GM12878 (cell line): ENCODE measurements around the gene SEC23IP. TPM values are rescaled to one million over a fixed set of nuclear protein-coding genes. Genes with fewer than 3 reads are reported as not detected.
A peak's percentile ranks its signal among the peaks of the same experiment; 100 is the strongest.

ENCODE experiments used
- ASH2L ChIP-seq: fragments of 300-600, 200-600 bp; sonication (generic); IDR thresholded peaks from 2 replicates; pipeline ENCODE4 v1.6.1; 2017; ENCODE audit warnings: low read depth, mild to moderate bottlenecking, borderline replicate concordance
- BCL11A ChIP-seq: IDR thresholded peaks from 2 replicates; pipeline ENCODE4 v1.6.1; 2011; ENCODE audit warnings: low read depth, low read length
- EP300 ChIP-seq, 2 experiments: fragments of 150-350 bp in 1 of 2; IDR thresholded peaks; 2 replicates each; pipeline ENCODE4 v1.6.1; 2011 to 2012; ENCODE audit warnings: low read depth in 2 of 2, low read length in 2 of 2, borderline replicate concordance in 1 of 2, improper control_type of control experiment in 1 of 2, inconsistent platforms in 1 of 2; ENCODE audit not compliant: control insufficient read depth in 1 of 2
- EZH2 ChIP-seq: IDR thresholded peaks from 2 replicates; pipeline ENCODE4 v1.6.1; 2012; ENCODE audit warnings: low read depth, mild to moderate bottlenecking, control low read depth, inconsistent platforms, low read length, borderline replicate concordance; ENCODE audit not compliant: control insufficient read depth
- HDAC2 ChIP-seq: fragments of 200-600 bp; sonication (generic); IDR thresholded peaks from 2 replicates; pipeline ENCODE4 v1.6.1; 2017
- HDGF ChIP-seq: fragments of 450-650 bp; IDR thresholded peaks from 2 replicates; pipeline ENCODE4 v1.6.1; 2016; ENCODE audit warnings: antibody characterized with exemption
- IKZF1 ChIP-seq: fragments of 450-650 bp; conservative IDR thresholded peaks from 2 replicates; pipeline ENCODE4 v1.6.1; 2017; ENCODE audit warnings: antibody characterized with exemption, mild to moderate bottlenecking
- KDM1A ChIP-seq: fragments of 200-600 bp; sonication (generic); IDR thresholded peaks from 2 replicates; pipeline ENCODE4 v1.6.1; 2016; ENCODE audit warnings: borderline replicate concordance
- MLLT1 ChIP-seq: fragments of 450-650 bp; IDR thresholded peaks from 2 replicates; pipeline ENCODE4 v1.6.1; 2016; ENCODE audit warnings: mild to moderate bottlenecking
- NBN ChIP-seq: fragments of 450-650 bp; IDR thresholded peaks from 2 replicates; pipeline ENCODE4 v1.6.1; 2016
- RAD51 ChIP-seq: fragments of 450-650 bp; IDR thresholded peaks from 2 replicates; pipeline ENCODE4 v1.6.1; 2016; ENCODE audit warnings: moderate library complexity, mild to moderate bottlenecking, inconsistent platforms
- RBBP5 ChIP-seq: fragments of 200-600 bp; sonication (generic); conservative IDR thresholded peaks from 2 replicates; pipeline ENCODE4 v1.6.1; 2016
- RCOR1 ChIP-seq: conservative IDR thresholded peaks from 2 replicates; pipeline ENCODE4 v1.6.1; 2012; ENCODE audit warnings: low read depth, low read length, improper control_type of control experiment
- RELA ChIP-seq: fragments of 450-650 bp; IDR thresholded peaks from 2 replicates; pipeline ENCODE4 v1.8.0; 2014; ENCODE audit warnings: borderline replicate concordance; ENCODE audit not compliant: partially characterized antibody
- RELB ChIP-seq: fragments of 450-650 bp; IDR thresholded peaks from 2 replicates; pipeline ENCODE4 v1.6.1; 2017; ENCODE audit warnings: low read depth, mild to moderate bottlenecking, moderate library complexity
- SIX5 ChIP-seq: IDR thresholded peaks from 2 replicates; pipeline ENCODE4 v1.6.1; 2011; ENCODE audit warnings: mild to moderate bottlenecking, low read depth, low read length, moderate library complexity; ENCODE audit not compliant: severe bottlenecking
- SRF ChIP-seq, 2 experiments: IDR thresholded peaks; 2 replicates each; pipeline ENCODE4 v1.6.1; 2011; ENCODE audit warnings: low read depth in 2 of 2, low read length in 2 of 2, mild to moderate bottlenecking in 1 of 2, moderate library complexity in 1 of 2
- TBL1XR1 ChIP-seq: IDR thresholded peaks from 2 replicates; pipeline ENCODE4 v1.6.1; 2012; ENCODE audit warnings: low read depth, low read length, improper control_type of control experiment
- ZSCAN29 ChIP-seq: fragments of 450-650 bp; IDR thresholded peaks from 2 replicates; pipeline ENCODE4 v1.6.1; 2017; ENCODE audit warnings: mild to moderate bottlenecking, moderate library complexity
- polyA plus RNA-seq, 11 experiments: library from polyadenylated mRNA; depleted of rRNA in 4 of 11; unstranded in 6 of 11; stranded (reverse) in 5 of 11; fragments of >200 nt; fragmentation: Nextera tagmentation in 4 of 11; fragmentation: Illumina TruSeq in 1 of 11; extraction: Ambion mirVana in 4 of 11; extraction: Trizol in 1 of 11; gene quantifications; 1 replicate in 1 of 11; 2 replicates in 10 of 11; pipeline versions ENCODE4 v1.2.1 to v1.2.3, GENCODE V29; 2011 to 2016; ENCODE audit warnings: inconsistent platforms in 2 of 11, missing spikeins in 2 of 11, low read depth in 1 of 11
- total RNA-seq, 4 experiments: library from RNA; depleted of rRNA in 3 of 4; stranded (reverse); fragments of >200 nt in 3 of 4; fragmentation: Illumina TruSeq in 1 of 4; extraction: Trizol in 1 of 4; gene quantifications; 2 replicates each; pipeline versions ENCODE4 v1.2.1 to v1.2.3, GENCODE V29; 2013 to 2021
- TF ChIP-seq, protein P1 (sequence below): IDR thresholded peaks from 2 replicates; pipeline ENCODE4 v1.6.1; 2012; ENCODE audit warnings: mild to moderate bottlenecking, low read depth, low read length

Gene SEC23IP
- total and polyA plus RNA-seq, 10 of the 15 experiments (the other 5 are each of a cell fraction or from before 2014, with no cell fraction given): 15.1 to 82.5 (median 36.0) TPM

DNA sequence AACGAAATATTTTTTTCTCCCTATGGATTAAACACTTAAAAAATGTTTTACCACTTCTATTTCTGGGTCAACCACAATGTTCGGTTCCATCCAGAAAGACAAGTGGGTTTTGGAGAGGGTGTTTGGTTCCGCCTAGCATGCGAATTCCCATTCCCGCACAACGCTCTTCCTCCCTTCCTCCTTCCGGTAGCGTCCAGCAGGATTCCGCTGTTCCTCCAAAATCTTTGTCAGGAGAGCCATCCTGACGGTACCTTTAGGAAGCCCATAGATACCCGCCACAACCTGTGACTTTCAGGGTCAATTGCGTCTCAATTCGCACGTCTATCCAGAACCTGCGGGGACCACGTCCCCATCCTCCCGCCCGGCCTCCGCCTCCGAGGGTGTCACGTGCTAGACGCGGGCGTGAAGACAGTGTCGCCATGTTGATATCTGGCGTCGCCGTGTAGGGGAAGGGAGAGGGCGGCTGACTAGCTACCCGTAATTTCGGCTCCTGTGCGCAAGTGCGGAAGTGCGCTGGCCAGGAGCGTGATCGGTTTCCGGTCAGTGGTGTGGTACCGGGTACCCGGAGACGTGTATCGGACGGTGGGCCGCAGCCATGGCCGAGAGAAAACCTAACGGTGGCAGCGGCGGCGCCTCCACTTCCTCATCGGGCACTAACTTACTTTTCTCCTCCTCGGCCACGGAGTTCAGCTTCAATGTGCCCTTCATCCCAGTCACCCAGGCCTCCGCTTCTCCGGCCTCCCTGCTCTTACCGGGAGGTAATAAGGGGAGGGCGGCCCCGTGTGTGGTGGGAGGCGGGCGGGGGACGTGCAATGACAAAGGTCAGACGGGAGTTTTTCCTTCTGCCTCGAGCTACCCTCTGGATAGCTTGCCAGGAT is at the start of gene SEC23IP (continued):
- TF ChIP-seq RELB: peak; percentile 81
- TF ChIP-seq TBL1XR1: peak; percentile 35; the same call in 1 of the 2 replicates
- TF ChIP-seq RCOR1: 0 out of 2 replicates have a peak, but pooled peaks have one; percentile 81
- peak; percentile 21; the same call in 1 of the 2 replicates for TF ChIP-seq MLLT1
- peak; percentile 66 for TF ChIP-seq RELA
- no peak for TF ChIP-seq HDAC2
- TF ChIP-seq NBN: peak; percentile 79; the same call in 1 of the 2 replicates
- peak; percentile 74 for TF ChIP-seq SIX5
- no peak for TF ChIP-seq EZH2
- TF ChIP-seq SRF (IDR thresholded peaks at IDR 0.05; ENCODE audit: low read depth in 2 of 2, low read length in 2 of 2): 0 out of 4 replicates have a peak, but pooled peaks of 1 of the 2 experiments have one; percentile 44
- peak; percentile 97 for TF ChIP-seq IKZF1
- TF ChIP-seq RBBP5: no peak
- TF ChIP-seq HDGF: peak; percentile 58; the same call in 1 of the 2 replicates
- TF ChIP-seq KDM1A: no peak
- TF ChIP-seq, protein P1, sequence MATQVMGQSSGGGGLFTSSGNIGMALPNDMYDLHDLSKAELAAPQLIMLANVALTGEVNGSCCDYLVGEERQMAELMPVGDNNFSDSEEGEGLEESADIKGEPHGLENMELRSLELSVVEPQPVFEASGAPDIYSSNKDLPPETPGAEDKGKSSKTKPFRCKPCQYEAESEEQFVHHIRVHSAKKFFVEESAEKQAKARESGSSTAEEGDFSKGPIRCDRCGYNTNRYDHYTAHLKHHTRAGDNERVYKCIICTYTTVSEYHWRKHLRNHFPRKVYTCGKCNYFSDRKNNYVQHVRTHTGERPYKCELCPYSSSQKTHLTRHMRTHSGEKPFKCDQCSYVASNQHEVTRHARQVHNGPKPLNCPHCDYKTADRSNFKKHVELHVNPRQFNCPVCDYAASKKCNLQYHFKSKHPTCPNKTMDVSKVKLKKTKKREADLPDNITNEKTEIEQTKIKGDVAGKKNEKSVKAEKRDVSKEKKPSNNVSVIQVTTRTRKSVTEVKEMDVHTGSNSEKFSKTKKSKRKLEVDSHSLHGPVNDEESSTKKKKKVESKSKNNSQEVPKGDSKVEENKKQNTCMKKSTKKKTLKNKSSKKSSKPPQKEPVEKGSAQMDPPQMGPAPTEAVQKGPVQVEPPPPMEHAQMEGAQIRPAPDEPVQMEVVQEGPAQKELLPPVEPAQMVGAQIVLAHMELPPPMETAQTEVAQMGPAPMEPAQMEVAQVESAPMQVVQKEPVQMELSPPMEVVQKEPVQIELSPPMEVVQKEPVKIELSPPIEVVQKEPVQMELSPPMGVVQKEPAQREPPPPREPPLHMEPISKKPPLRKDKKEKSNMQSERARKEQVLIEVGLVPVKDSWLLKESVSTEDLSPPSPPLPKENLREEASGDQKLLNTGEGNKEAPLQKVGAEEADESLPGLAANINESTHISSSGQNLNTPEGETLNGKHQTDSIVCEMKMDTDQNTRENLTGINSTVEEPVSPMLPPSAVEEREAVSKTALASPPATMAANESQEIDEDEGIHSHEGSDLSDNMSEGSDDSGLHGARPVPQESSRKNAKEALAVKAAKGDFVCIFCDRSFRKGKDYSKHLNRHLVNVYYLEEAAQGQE: no peak
- no peak for TF ChIP-seq ZSCAN29
- no peak for TF ChIP-seq BCL11A
- peak; percentile 96 for TF ChIP-seq RAD51
- 0 out of 2 replicates have a peak, but pooled peaks have one; percentile 10 for TF ChIP-seq ASH2L
- no peak; a peak in 1 of 4 replicates for TF ChIP-seq EP300 (IDR thresholded peaks at IDR 0.05; ENCODE audit: borderline replicate concordance in 1 of 2, control insufficient read depth in 1 of 2, low read depth in 2 of 2, low read length in 2 of 2)
